AG04450 (cell line): Measurements from ENCODE around the gene USP9Y. TPM values are rescaled to one million over a fixed set of nuclear protein-coding genes. Genes with fewer than 3 reads are reported as not detected.

Experiments
- CTCF ChIA-PET: fragments of 300-600, 350-600 bp; formaldehyde crosslinking; extraction: SDS; loops from one replicate; lab custom pipeline; 2022; ENCODE audit warnings: antibody characterized with exemption, inconsistent platforms; lab: Charles Lee
- POLR2A ChIA-PET: fragments of 350-600 bp; formaldehyde crosslinking; extraction: SDS; loops from one replicate; lab custom pipeline; 2021; ENCODE audit warnings: antibody characterized with exemption, inconsistent platforms; lab: Yijun Ruan, JAX
- DNase-seq: peaks from one replicate; pipeline ENCODE4 v3.0.0-alpha.2; 2011; ENCODE audit warnings: low read depth, low spot score
- H3K27ac ChIP-seq: one replicate; pipeline ENCODE4 v1.5.1; 2012; ENCODE audit warnings: low read depth, low read length, control low read depth
- H3K27me3 ChIP-seq: one replicate; pipeline ENCODE4 v1.6.0; 2012; ENCODE audit warnings: low read length; ENCODE audit not compliant: control insufficient read depth, insufficient read depth
- H3K4me3 ChIP-seq: 2 replicates; pipeline ENCODE4 v1.5.1; 2011; ENCODE audit warnings: mild to moderate bottlenecking, low read depth, low read length, control low read depth
- H3K9me3 ChIP-seq: 2 replicates; pipeline ENCODE4 v1.5.1; 2012; ENCODE audit warnings: low read length; ENCODE audit not compliant: control insufficient read depth, insufficient read depth
- CTCF ChIP-seq: IDR thresholded peaks from 2 replicates; pipeline ENCODE4 v1.5.1; 2011; ENCODE audit warnings: low read depth, low read length, control low read depth, inconsistent platforms
- polyA plus RNA-seq: library from polyadenylated mRNA; depleted of rRNA; stranded (reverse); fragments of >200 nt; gene quantifications from 2 replicates; pipeline ENCODE4 v1.2.3, GENCODE V29; 2011

USP9Y gene
- polyA plus RNA-seq, 1 experiment: 51.8 TPM

GRCh38 chrY:12741414-12741813, 40.4 kb downstream of the USP9Y start:
- Histone ChIP-seq H3K27ac (no peak overlapping the region), H3K27me3 (no peaks in the 10 kb centered on the region), H3K9me3 (no peaks in the 10 kb centered on the region), H3K4me3 (no peak overlapping the region)
- TF ChIP-seq CTCF: no peak
- no peak for DNase-seq
- ChIA-PET CTCF (no interaction called here), POLR2A (no interaction called here)

- ChIA-PET POLR2A (no interaction called here), CTCF (no interaction called here)
- Histone ChIP-seq H3K27me3 (no peaks in the 10 kb centered on the region), H3K27ac (no peak overlapping the region), H3K4me3 (no peak overlapping the region), H3K9me3 (no peaks in the 10 kb centered on the region)
- TF ChIP-seq CTCF: no peak
- DNase-seq: no peak
These were observed 41.7 kb downstream of the USP9Y start for GRCh38 chrY:12742725-12743124.

GRCh38 chrY:12744091-12744490, 43.1 kb downstream of the USP9Y start:
- Histone ChIP-seq H3K27ac (no peak overlapping the region), H3K4me3 (no peak overlapping the region), H3K27me3 (no peaks in the 10 kb centered on the region), H3K9me3 (no peaks in the 10 kb centered on the region)
- no peak for DNase-seq
- no peak for TF ChIP-seq CTCF
- CTCF ChIA-PET: no interaction called here
- POLR2A ChIA-PET: no interaction called here

- H3K27ac ChIP-seq: no peak overlapping the region
- no peaks in the 10 kb centered on the region for H3K27me3 ChIP-seq
- no peak for DNase-seq
- no peak overlapping the region for H3K4me3 ChIP-seq
- no peak for TF ChIP-seq CTCF
- no peaks in the 10 kb centered on the region for H3K9me3 ChIP-seq
- CTCF ChIA-PET: no interaction called here
- POLR2A ChIA-PET: no interaction called here
These were observed 48.3 kb downstream of the USP9Y start for GRCh38 chrY:12749293-12749692.

GRCh38 chrY:12752856-12753255, 51.8 kb downstream of the USP9Y start:
- ChIA-PET CTCF (no interaction called here), POLR2A (no interaction called here)
- Histone ChIP-seq H3K27me3 (no peaks in the 10 kb centered on the region), H3K27ac (no peak overlapping the region), H3K9me3 (no peaks in the 10 kb centered on the region), H3K4me3 (no peak overlapping the region)
- DNase-seq: no peak
- TF ChIP-seq CTCF: no peak
